Stimulated activated naive CD8-positive, alpha-beta T cell treated with anti-CD3 and anti-CD28 coated beads, Interleukin-15, Interleukin-2, amounts not matched to agents 100 U/mL and 50 U/mL, for 24 hours (primary cell): Measurements from ENCODE around the gene HDLBP.

Source experiments
- ATAC-seq: fragments of 150-1000 bp; cut with Tn5 transposase; one replicate; pipeline ENCODE4 v1.10.0; 2021
- DNase-seq: peaks from one replicate; pipeline ENCODE4 v3.0.0; 2021

The HDLBP gene, protein sequence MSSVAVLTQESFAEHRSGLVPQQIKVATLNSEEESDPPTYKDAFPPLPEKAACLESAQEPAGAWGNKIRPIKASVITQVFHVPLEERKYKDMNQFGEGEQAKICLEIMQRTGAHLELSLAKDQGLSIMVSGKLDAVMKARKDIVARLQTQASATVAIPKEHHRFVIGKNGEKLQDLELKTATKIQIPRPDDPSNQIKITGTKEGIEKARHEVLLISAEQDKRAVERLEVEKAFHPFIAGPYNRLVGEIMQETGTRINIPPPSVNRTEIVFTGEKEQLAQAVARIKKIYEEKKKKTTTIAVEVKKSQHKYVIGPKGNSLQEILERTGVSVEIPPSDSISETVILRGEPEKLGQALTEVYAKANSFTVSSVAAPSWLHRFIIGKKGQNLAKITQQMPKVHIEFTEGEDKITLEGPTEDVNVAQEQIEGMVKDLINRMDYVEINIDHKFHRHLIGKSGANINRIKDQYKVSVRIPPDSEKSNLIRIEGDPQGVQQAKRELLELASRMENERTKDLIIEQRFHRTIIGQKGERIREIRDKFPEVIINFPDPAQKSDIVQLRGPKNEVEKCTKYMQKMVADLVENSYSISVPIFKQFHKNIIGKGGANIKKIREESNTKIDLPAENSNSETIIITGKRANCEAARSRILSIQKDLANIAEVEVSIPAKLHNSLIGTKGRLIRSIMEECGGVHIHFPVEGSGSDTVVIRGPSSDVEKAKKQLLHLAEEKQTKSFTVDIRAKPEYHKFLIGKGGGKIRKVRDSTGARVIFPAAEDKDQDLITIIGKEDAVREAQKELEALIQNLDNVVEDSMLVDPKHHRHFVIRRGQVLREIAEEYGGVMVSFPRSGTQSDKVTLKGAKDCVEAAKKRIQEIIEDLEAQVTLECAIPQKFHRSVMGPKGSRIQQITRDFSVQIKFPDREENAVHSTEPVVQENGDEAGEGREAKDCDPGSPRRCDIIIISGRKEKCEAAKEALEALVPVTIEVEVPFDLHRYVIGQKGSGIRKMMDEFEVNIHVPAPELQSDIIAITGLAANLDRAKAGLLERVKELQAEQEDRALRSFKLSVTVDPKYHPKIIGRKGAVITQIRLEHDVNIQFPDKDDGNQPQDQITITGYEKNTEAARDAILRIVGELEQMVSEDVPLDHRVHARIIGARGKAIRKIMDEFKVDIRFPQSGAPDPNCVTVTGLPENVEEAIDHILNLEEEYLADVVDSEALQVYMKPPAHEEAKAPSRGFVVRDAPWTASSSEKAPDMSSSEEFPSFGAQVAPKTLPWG (N-terminal part only)

GRCh38 chr2:241315093-241315878 is at the start of gene HDLBP:
TSS of gene HDLBP (minus strand) at chr2:241315672. CDS start at chr2:241266869, 48,803 bp downstream.
- ATAC-seq = peak; percentile 87
- peak; percentile 100 for DNase-seq

DNA sequence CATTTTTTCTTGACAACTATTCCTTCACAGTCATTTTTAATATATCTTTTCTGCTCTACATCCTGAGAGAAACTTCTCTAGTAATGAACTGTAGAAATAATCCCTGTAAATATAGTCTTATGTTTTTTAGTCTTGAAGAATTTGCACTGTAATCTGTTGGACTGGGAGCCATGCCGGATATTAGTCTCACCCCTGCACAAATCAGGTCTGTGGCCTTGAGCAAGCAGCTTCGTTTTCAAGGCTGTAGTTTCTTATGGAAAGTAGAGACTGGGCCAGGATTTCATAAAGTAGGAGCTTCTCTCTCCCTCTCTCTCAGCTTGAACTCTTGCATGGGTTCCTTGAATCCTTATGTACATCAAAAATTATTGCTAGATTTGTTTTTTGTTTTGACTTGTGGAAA is 49.3 kb upstream of the HDLBP start:
- ATAC-seq (no peak), DNase-seq (no peak)

DNA sequence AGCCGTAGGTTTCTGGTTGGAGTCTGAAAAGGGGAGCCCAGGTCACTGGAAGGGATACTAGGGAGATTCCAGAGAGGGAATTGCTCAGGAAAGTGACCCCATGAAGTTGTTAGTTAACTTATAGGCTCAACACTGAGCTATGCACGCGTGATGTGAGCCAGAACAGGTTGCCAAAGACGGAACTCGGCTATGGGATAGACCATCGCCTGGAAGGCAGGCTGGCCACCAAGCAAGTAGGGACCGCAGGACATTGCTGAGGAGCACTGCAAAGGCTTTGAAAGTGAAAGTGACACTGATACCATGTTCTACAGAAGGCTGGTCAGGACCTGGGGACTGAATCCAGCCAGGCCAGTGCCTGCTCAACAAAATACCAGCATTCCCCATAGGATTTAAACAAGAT is 48.0 kb upstream of the HDLBP start:
- ATAC-seq (no peak), DNase-seq (no peak)

GRCh38 chr2:241359481-241360045 is 44.1 kb upstream of the HDLBP start:
- DNase-seq (no peak), ATAC-seq (no peak)

DNA sequence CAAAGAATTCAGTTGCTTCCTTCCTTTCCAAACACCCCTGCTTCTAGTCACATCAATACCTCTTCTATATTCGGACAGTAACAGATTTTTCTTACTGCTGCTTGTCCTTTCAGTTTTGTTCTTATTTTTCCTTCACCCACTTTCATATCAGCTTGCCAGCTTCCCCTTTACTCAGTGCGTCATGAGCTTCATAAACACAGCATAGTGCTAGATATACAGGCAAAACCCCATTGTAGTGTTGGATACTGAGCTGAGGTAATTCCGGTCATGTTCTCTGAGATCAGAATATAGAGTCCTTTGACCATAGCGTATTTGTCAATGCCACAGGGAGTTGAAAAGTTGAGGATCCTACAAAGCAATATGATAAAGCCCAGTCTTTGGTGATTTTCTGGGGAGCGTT is 43.0 kb upstream of the HDLBP start:
- ATAC-seq (no peak), DNase-seq (no peak)

- ATAC-seq (no peak), DNase-seq (no peak)
These were observed 42.1 kb upstream of the HDLBP start for GRCh38 chr2:241357531-241357930.

DNA sequence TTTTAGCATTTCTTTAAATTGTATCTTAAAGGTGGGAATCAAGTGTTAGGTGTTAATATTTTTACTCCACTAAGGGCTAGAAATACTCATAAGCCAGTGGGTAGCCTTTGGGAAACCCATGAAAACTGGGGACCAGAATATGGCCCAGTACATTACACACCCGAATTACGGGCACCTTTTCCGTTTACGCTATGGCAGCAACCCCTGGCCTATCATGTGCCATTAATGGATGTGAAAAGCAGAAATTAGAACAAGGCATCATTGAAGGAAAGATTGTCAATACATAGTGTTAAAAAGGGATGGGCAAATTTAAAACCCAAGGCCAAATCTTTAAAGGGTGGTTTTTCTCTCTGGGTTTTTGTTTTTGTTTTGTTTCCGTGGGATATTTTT is 41.4 kb upstream of the HDLBP start:
- ATAC-seq (no peak), DNase-seq (no peak)

DNA sequence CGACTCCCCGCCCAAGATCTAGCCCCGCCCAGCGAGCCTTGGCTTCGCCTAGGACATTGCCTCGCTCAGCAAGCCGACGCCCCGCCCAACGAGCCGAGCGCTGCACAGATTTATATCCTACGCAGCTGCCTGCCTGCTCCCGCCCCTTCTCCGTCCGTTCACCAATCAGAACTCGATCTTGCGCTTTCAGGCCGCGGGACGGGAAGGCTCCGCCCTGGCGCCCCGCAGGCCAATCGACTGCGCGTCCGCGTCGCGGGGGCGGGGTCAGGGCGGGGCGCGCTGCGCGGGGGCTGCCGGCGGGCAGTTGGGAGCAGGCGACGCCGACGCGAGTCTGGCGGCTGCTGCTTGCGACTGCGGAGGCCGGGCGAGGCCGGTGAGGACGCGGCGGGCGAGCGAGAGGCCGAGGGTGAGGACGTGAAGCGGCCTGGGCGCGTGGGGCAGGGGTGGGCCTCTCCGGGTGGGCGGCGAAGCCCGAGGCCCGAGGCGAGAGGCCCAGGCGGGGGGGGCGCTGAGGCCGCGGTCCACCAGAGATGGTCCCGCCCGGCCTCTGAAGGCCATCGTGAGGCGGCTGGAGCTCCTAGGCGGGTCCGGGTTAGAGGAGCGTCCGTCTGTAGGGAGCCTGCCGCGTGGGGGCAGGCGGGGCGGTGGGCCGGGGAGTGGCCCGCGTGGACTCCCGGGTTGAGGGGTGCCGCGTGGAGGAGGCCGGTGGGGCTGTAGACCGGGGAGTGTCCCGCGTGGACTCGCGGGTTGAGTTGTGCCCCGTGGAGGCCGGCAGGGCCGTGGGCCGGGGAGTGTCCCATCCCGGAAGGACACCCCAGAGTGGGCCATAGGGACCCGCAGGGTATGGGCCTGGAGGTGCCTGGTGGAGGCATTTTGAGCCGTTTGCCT is 40.8 kb upstream of the HDLBP start, which contains the start of gene FARP2:
FARP2 (plus strand) TSS at position 303 of the 888 bp plus-strand sequence. CDS start 16,823 bp downstream, outside the sequence.
- ATAC-seq (peak; percentile 97), DNase-seq (peak; percentile 95)

GRCh38 chr2:241354668-241355658 is 39.5 kb upstream of the HDLBP start:
- no peak for ATAC-seq
- peak; percentile 68 for DNase-seq

GRCh38 chr2:241352227-241352626 is 36.8 kb upstream of the HDLBP start:
- DNase-seq = no peak
- ATAC-seq = no peak

GRCh38 chr2:241351640-241352031 is 36.2 kb upstream of the HDLBP start:
- no peak for ATAC-seq
- DNase-seq = no peak

DNA sequence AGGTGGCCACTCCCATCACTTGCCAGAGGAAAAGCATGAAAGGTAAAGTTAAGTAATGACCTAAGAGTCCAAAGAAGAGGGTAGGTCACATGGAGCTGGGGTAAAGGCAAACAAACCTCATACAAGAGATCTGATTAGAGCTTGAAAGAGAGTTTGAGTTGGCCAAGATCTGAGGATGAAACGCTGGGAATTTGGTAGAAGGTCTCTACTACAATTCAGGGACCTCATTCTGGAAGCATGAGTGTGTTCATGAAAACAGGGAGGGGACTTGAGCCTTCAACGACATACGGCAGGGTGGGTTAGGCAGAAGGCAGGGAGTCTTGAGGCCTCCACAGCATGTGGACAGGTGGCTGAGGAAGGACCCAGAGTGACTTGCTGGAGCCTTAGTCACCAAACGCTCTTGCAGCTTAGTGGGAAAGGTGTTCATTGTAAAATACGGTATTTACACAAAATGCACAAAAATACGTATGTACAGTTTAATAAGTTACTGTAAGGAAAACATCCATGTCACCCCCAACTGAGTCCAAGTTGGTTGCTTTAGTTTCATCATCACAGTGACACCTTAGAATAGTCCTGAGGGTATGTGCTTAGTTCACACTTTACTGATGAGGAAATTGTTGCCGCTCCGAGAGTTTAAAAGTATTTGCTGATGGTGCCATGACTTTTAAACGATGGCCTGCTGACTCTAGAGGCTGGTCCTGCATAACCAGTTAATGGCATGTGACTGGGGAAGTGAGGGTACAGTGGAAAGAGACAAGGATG is 35.6 kb upstream of the HDLBP start:
- ATAC-seq = no peak
- DNase-seq = no peak

DNA sequence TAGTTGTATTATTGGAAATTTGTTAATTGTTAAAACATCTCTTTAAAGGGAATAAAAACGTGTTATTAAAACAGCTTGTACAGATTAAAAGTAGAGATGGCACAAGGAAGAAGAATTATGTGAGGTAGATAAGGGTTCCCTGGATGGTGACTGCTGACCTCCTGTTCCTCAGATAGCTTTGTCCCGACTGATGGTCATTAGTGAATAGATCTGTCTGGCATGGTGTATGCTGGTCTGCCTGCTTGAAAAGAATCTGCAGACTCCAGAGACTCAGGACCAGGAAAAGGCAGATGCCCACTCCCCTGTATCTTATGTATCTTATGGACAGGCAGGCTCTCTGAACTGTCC is 35.0 kb upstream of the HDLBP start:
- ATAC-seq (no peak), DNase-seq (no peak)

DNA sequence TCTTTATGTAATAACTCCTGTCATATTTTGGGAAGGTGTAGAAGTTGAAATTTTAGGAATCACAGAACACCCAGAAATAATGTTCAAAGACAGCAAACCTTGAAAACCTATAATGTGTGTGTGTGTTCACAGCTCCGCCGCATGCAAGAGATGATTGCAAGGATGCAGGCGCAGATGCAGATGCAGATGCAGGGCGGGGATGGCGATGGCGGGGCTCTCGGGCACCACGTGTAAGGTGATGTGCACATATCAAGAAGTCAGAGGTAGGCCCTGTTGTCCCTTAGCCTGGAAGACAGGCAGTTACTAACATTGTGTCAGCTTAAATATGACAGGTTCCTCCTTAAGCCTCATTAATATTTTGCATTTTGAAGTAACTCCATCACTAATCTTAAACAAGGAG is 34.5 kb upstream of the HDLBP start:
- DNase-seq = no peak
- no peak for ATAC-seq

DNA sequence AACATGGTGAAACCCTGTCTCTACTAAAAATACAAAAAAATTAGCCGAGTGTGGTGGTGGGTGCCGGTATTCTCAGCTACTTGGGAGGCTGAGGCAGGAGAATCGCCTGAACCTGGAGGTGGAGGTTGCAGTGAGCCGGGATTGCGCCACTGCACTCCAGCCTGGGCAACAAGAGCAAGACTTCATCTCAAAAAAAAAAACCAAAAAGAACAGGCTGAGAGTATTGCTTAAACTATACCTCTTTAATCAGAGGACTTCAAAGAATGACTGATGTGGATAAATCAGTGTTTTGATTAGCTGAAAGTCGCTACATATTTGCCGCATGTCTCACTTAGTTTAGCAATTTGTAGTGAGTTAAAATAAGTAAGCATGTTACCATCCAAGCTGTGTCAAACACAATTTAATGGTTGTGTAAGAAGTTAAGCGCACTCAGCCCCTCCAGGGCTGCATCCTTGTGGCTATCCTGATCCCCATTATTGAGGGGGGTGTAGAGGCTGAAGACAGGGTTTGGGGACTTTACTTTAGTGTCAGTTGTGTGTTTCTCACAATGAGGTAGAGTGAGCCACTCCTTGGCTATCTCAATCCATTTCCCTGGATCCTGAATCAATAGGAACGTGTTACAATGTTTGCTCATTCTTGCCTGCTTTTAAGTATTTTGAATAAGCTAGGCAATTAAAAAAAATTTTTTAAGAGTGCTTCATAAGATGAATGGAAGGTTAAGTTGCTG is 29.6 kb upstream of the HDLBP start:
- no peak for DNase-seq
- ATAC-seq = no peak

DNA sequence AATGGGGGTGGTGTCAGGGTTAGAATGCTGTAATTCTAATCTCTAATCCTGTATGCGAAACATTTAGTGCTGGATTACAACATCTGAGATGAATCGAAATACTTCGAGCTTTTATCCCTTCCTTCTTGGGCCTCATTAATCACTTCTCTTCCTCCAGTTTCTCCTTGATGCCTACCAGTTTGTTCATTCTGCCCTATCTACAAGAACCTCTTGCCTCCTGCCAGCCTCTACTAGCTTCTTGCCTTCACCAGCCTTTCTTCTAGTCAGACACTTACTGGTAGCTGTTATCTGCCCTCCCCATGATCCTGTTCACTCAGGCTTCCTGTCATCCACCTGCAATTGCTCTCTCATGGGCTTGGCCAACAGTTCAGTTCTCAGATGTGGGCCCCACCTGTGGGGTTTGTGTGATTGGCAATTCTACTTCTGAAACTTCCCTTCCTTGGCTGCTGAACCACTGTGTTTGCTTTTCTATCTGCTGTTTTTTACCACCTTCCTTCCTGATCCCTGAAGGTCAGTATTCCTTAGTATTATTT is 25.2 kb upstream of the HDLBP start:
- DNase-seq = no peak
- ATAC-seq = no peak
